ENCODE measurements around the gene CREB3L1.

DNA sequence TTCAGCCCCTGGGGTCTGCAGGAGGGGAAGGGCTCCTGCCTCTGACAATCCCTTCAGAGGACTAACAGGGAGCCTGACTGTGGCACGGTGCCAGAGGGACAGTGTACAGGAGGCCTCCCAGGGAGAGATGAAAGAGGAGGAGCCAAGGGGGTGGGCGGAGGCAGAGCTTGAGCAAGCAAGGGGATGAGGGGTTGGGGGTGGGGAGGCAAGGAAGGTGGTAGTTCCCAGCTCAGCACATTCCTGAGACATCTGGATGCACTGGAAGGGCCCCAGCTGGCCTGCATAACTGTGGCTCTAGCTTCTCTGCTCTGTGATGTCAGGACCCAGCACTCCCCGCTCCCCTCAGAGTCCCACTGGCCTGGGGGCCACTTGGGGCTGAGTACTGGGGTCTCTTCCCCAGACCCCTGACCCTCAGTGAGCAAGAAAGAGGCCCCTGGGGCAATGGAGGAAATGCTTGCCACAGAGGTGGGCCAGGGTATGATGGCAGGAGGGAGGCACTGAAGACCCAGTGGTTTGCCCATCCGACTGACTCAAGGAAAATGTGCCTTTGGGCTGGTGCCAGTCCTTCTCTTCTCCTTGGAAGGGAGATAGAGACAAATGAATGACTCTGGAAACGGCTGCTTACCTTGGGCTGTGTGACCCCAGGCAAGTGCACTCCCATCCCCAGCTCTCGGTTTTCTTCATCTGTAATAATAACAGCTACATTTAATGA lies 13.3 kb downstream of the CREB3L1 start:
- TF ChIP-seq, protein P1, sequence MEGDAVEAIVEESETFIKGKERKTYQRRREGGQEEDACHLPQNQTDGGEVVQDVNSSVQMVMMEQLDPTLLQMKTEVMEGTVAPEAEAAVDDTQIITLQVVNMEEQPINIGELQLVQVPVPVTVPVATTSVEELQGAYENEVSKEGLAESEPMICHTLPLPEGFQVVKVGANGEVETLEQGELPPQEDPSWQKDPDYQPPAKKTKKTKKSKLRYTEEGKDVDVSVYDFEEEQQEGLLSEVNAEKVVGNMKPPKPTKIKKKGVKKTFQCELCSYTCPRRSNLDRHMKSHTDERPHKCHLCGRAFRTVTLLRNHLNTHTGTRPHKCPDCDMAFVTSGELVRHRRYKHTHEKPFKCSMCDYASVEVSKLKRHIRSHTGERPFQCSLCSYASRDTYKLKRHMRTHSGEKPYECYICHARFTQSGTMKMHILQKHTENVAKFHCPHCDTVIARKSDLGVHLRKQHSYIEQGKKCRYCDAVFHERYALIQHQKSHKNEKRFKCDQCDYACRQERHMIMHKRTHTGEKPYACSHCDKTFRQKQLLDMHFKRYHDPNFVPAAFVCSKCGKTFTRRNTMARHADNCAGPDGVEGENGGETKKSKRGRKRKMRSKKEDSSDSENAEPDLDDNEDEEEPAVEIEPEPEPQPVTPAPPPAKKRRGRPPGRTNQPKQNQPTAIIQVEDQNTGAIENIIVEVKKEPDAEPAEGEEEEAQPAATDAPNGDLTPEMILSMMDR (conservative IDR thresholded peaks at IDR 0.05; ENCODE audit: low read depth, low read length), result no peak
- no peak for TF ChIP-seq EZH2 (IDR thresholded peaks at IDR 0.05; ENCODE audit: low read length, unreplicated experiment)
